Prostate gland (tissue), 2 donors: Measurements from ENCODE around the gene NPY. TPM values are rescaled to one million over a fixed set of nuclear protein-coding genes. Genes with fewer than 3 reads are reported as not detected.

ENCODE experiments used
- DNase-seq: peaks from one replicate; pipeline ENCODE4 v3.0.0-alpha.2; 2019; ENCODE audit warnings: low spot score
- H3K27ac ChIP-seq, 2 donors: fragments of 200-600 bp; sonication (generic); 2 replicates each; pipeline ENCODE4 v1.5.1; 2017 to 2019
- H3K27me3 ChIP-seq: fragments of 200-600 bp; sonication (generic); replicated peaks from 2 replicates; pipeline ENCODE4 v1.5.1; 2019; ENCODE audit not compliant: insufficient read depth
- H3K36me3 ChIP-seq, 2 donors: fragments of 200-600 bp; sonication (generic); 1 replicate in 1 of 2; 2 replicates in 1 of 2; pipeline versions ENCODE4 v1.5.1 to v1.8.1; 2017 to 2019
- H3K4me1 ChIP-seq: fragments of 200-600 bp; sonication (generic); replicated peaks from 2 replicates; pipeline ENCODE4 v1.5.1; 2019
- H3K4me3 ChIP-seq, 2 donors: fragments of 200-600 bp; sonication (generic); 2 replicates each; pipeline ENCODE4 v1.5.1; 2017 to 2019
- H3K9me3 ChIP-seq: fragments of 200-600 bp; sonication (generic); 2 replicates; pipeline ENCODE4 v1.5.1; 2017
- CTCF ChIP-seq, 4 experiments: fragments of 200-600 bp in 2 of 4; fragments of 450-650 bp in 2 of 4; sonication (generic) in 2 of 4; IDR thresholded peaks; 1 replicate in 3 of 4; 2 replicates in 1 of 4; pipeline ENCODE4 v1.5.1; 2016 to 2019; ENCODE audit warnings: antibody characterized with exemption in 4 of 4, mild to moderate bottlenecking in 2 of 4, moderate library complexity in 2 of 4
- POLR2A ChIP-seq: fragments of 450-650 bp; IDR thresholded peaks from one replicate; pipeline ENCODE4 v1.6.1; 2016; ENCODE audit warnings: antibody characterized with exemption, mild to moderate bottlenecking
- POLR2AphosphoS5 ChIP-seq: sonication (generic); formaldehyde crosslinking; IDR thresholded peaks from one replicate; pipeline ENCODE4 v1.6.1; 2017; ENCODE audit warnings: antibody characterized with exemption
- WGBS: methylation state at CpG from one replicate; pipeline ENCODE4 v1.1.5; 2018; 5-methylcytosine and 5-hydroxymethylcytosine counted together
- intact Hi-C: fragments of 100-400 bp; cut with DNase I; formaldehyde crosslinking; loops from one replicate; pipeline ENCODE4 v1.14.2; 2022
- total RNA-seq, 2 donors: library from RNA; depleted of rRNA; stranded (reverse); fragments of >200 nt; gene quantifications; one replicate each; pipeline ENCODE4 v1.1.0, GENCODE V29; 2016

Gene NPY
- total RNA-seq, 2 donors from 2014 or later: 55.6 to 2,513 TPM

GRCh38 chr7:24339575-24339974 lies 55.6 kb downstream of the NPY start:
- H3K36me3 ChIP-seq: no peaks in the 10 kb centered on the region
- no peak overlapping the region for H3K27ac ChIP-seq
- intact Hi-C loops: no loop called here
- H3K9me3 ChIP-seq: no peaks in the 10 kb centered on the region
- H3K4me3 ChIP-seq: no peak overlapping the region
- DNase-seq: no peak
- 81% methylated on average over 5 of the region's 5 CpGs for WGBS
- TF ChIP-seq CTCF (IDR thresholded peaks at IDR 0.05) (no peak), POLR2A (no peak), POLR2AphosphoS5 (no peak)
- H3K27me3 ChIP-seq: peaks cover 4% of the 10 kb centered on the region
- H3K4me1 ChIP-seq: no peaks in the 10 kb centered on the region

- H3K4me3 ChIP-seq: no peak overlapping the region
- peaks cover 4% of the 10 kb centered on the region for H3K27me3 ChIP-seq
- 85% methylated on average over 3 of the region's 3 CpGs for WGBS
- no peaks in the 10 kb centered on the region for H3K4me1 ChIP-seq
- H3K27ac ChIP-seq: no peak overlapping the region
- DNase-seq: no peak
- TF ChIP-seq POLR2AphosphoS5 (no peak), CTCF (IDR thresholded peaks at IDR 0.05) (no peak), POLR2A (no peak)
- H3K36me3 ChIP-seq: no peaks in the 10 kb centered on the region
- intact Hi-C loops: no loop called here
- no peaks in the 10 kb centered on the region for H3K9me3 ChIP-seq
Measured at GRCh38 chr7:24340727-24341126, 56.7 kb downstream of the NPY start.
